GM12872 (cell line): Measurements from ENCODE around the gene GDNF.

Experiments used
- CTCF ChIP-seq: IDR thresholded peaks from 3 replicates; pipeline ENCODE4 v1.5.1; 2011; ENCODE audit warnings: low read depth, mild to moderate bottlenecking, low read length, moderate library complexity; ENCODE audit not compliant: insufficient read depth

Gene GDNF

DNA sequence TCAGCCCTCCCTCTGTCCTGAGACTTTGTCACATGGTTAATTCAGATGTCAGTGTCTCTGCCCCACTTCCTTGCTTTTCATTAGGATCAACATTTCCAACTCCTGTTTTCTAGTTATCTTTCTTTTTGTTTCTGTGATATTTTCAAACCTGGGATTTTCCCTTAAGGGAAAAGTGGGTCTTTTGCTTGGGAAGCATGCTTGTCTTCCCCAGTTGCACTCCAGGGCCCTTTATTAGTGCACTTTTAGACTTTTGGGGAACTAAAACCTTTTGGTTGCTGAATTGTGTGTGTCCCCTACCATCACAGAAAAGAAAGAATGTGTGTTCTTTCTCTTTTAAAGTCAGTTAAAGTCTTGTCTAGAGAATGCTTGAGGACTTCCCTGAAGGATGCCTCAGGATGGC, 18.4 kb upstream of the GDNF start:
- TF ChIP-seq CTCF, result no peak

DNA sequence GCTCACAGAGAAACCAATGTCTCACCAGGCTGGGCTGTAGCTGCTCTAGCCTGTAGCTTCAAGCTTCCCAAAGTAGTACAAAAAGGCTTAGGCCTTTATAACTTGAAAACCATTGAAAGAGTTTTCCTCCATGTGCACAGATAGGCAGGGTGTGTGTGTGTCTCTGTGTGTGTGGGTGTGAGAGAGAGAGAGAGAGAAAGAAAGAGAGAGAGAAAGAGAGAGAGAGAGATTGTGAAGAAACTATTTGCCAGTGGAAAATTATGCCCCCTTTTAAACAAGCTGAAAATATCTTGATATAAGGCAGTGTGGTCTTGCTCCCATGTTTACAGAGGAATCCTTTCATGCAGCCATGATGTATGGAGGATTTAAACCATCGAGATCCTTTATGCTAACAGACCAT, 17.9 kb upstream of the GDNF start:
- TF ChIP-seq CTCF, result no peak

DNA sequence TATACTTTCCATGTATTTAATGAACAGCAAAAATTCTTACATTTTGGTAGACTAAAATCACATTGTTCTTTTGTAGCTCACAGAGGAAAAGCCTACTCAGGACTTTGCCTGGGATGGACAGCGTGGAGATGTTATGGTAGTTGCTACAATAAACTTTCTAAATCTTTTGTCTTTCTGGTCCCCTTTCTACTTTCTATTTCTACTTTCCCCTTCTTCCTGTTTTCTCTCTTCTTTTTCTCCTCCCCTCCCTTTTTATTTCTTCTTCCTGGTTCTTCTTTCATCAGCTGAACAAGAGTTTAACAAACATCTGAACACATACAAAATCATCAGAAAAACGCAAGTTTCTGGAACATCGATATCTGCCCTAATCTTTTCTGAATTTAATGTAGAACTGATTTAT, 15.6 kb upstream of the GDNF start:
- TF ChIP-seq CTCF, result no peak

DNA sequence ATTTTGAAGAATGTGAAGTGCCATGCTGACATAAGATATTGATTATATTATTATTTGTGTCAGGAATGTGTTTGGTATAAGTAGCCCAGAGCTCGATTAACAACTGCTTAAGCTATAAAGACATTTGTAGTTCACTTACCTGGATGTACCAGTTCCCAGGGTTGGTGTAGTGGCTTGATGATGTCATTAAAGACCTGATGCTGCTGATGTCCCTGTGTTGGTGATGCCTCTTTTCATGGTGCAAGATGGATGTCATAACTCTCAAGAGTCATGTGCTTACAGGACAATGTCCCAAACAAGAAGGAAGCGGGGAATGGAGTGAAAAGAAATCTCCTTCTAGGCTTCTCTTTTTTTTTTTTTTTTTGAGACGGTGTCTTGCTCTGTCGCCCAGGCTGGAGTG, 11.5 kb upstream of the GDNF start:
- no peak for TF ChIP-seq CTCF

- no peak for TF ChIP-seq CTCF
Measured at GRCh38 chr5:37850226-37850865, 10.5 kb upstream of the GDNF start.

DNA sequence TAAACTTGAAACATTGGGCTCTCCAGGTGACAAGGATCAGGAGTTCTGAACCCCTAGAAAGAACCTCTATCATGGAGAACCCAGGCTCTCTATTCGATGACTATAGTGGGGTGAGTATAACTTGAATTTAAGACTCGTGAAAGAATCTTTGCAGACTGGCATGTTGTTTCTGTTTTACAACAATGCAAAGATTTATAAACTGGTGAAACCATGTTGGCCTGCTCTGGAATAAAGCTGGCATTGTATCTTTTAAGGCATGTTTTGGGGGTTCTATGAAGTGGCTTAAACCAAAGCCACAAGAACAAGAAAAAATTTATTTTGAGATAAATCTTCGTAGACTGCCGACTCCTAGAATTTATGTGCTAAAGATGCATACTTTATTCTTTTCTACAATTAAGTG, 9.8 kb upstream of the GDNF start:
- no peak for TF ChIP-seq CTCF

- no peak for TF ChIP-seq CTCF
Measured at GRCh38 chr5:37847978-37848425, 8.2 kb upstream of the GDNF start.
